MV-4-11 (cell line): Measurements from ENCODE around the gene PRPF38A.
"Not testable (repeated sequence)": the region's sequence is repeated elsewhere in the genome, so short reads cannot be mapped to it uniquely, and the experiment has no call there.

Experiments
- DNase-seq: peaks from one replicate; lab custom pipeline; 2025; lab: John Stamatoyannopoulos, UW

The PRPF38A gene, protein sequence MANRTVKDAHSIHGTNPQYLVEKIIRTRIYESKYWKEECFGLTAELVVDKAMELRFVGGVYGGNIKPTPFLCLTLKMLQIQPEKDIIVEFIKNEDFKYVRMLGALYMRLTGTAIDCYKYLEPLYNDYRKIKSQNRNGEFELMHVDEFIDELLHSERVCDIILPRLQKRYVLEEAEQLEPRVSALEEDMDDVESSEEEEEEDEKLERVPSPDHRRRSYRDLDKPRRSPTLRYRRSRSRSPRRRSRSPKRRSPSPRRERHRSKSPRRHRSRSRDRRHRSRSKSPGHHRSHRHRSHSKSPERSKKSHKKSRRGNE

DNA sequence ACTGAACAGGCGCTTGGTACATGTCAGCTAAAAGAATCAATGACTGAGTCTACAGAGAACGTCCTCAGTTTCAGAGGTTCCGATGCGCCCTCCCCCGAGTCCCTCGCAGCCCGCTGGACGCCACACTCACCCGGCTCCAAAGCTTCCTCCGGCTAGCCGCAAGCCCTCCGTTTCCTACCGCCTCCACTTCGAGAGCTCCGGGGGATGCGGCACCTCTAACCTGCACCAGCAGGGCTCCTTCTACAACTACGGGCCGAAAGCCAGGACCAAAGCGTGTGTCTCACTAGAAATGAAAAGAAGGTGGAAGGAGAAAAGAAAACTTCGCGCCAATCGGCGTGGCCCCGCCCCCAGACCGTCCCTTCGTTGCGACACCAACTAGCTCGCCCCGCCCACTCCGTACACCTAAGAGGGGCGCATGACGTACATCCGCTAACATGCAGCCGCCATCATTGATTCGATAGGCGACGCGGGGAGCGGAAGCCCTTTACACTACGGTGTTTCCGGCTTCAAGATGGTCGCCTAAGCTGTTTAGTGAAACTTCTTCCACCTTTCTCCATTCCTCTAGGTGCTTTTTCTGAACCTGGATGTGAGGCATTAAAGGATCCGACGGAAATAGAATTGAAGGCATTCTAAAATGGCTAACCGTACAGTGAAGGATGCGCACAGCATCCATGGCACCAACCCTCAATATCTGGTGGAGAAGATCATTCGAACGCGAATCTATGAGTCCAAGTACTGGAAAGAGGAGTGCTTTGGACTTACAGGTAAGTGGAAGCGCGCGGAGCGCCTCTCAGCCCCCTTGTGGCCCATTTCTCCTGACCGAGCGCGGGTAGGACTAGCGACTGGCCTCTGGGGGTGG is at the start of gene PRPF38A, which contains the start of gene ORC1:
Gene PRPF38A, plus strand, starts transcription at position 487 of the 859 bp plus-strand sequence. Its CDS starts 148 bp downstream, at position 635.
Gene ORC1, minus strand, starts transcription at position 308 of the 859 bp plus-strand sequence. CDS start 2,200 bp downstream, outside the sequence.
- DNase-seq = peak; percentile 96

DNA sequence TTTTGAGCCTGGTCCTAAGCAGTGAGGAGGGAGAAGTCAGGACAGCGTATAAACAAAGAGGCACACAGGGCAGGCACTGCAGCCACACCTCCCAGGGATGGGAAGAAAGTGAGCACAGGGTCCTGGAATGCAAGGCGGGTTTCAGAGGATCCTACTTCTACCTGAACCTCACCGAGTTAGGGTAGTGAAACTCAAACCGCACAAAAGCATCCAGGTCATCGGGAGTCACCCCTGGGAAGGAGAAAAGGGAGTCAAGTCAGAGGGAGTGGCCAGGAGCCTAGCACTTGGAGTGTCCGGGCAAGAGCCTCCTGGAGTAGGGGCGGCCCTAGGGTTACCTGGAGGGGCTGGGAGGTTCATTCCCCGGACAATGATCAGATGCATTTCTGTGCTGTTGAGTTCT is 49.0 kb upstream of the PRPF38A start:
- DNase-seq = no peak

DNA sequence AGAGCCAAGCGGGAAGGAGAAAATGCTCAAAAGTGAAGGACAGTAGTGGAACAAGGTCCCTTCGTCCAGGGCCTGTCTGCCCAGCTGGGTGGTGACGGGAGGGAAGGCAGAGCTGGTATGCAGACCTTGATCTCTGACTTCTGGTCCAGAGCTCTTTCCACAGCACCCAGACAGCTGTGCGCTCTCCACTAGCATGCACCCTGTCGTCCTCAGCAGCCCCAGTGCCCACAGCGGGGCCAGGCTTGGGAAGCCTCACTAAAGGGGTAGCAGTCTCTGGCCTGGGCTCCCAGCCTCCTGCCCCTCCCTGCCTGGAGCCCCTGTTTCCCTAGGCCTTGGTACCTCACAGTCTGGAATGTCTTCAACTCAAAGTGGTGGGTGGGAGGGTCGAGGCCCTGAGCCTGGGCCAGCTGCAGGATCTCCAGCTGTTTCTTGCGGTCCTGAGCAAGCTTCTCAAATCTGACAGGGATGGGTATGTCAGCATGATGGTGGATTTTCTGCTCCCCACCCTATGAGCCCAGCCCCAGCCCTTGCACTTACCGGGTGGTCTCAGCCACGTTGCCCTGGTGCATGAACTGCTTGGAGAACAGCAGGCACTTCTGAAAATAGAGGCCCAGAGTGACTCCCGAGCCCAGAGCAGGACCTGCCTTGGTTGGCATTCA is 48.4 kb upstream of the PRPF38A start:
- no peak for DNase-seq

DNA sequence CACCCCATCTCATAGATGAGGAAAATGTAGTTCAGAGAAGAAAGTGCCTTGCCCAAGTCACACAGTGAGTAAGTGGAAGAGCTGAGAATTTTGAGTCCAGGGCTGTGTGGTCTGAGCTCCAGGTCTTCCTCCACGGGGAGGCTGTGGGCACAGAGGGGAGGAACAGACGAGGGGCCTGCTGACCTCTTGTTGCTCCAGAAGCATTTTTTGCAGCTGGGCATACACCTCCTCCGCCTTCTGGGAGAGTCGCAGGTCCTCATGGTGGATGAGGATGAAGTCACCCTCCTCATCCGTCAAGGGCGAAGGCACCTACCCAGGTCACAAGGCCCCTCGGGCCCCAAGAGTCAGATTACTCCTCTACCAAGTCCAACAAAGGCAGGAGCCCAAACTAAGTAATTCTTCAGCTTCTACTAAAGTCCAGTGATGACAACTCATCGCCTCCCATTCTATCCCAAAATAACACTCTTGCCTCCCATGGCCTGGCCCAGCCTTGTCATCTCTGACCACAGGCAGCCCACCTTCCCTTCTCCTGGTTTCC is 47.5 kb upstream of the PRPF38A start:
- DNase-seq = no peak

DNA sequence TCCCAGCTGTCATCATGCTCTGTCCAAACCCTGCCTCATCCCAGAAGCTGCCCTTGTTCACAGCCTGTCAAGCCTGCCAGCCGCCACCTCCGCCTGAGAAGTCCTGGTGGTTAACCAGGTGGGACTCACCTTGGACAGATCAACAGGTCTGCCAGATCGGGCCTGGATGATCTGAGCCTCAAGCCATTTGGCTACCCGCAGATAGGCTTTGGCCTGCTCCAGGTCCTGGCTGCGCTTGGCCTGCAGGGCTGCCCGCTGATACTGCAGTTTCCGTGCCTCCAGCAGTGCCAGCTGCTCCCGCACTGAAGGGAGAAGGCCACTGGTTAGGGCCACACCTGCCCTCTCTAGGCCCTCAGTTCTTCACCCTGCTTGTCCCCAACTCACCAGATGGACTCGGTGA is 47.0 kb upstream of the PRPF38A start:
- DNase-seq = no peak

DNA sequence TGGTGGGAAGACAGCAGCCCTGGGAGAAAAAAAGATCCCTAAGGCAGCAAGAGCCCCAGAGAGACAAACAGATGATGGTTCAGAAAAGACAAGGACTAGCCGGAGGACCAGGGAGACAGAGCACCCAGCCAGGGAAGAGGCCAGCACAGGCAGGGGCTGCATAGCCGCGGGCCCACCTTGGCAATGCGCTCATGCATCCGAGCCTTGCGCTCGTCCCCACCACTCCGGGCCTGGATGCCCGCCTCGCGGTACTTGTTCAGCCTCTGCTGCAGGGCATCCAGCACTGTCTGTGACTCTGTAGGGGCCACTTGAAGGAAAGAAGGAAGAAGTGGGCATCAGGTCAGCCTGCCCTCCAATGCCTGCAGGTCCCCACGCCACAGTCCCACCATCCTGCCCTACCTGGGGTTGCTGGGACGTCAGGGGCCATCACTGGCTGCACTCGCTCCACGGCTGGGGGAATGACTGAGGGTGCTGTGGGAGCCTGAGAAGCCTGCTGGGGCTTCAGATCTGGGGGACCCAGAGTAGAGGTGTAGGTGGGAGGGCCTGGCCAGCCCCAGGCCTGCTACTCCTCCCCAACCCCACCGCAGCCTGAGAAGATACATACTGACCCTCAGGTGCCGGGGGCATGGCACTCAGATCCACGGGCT is 45.4 kb upstream of the PRPF38A start:
- no peak for DNase-seq

DNA sequence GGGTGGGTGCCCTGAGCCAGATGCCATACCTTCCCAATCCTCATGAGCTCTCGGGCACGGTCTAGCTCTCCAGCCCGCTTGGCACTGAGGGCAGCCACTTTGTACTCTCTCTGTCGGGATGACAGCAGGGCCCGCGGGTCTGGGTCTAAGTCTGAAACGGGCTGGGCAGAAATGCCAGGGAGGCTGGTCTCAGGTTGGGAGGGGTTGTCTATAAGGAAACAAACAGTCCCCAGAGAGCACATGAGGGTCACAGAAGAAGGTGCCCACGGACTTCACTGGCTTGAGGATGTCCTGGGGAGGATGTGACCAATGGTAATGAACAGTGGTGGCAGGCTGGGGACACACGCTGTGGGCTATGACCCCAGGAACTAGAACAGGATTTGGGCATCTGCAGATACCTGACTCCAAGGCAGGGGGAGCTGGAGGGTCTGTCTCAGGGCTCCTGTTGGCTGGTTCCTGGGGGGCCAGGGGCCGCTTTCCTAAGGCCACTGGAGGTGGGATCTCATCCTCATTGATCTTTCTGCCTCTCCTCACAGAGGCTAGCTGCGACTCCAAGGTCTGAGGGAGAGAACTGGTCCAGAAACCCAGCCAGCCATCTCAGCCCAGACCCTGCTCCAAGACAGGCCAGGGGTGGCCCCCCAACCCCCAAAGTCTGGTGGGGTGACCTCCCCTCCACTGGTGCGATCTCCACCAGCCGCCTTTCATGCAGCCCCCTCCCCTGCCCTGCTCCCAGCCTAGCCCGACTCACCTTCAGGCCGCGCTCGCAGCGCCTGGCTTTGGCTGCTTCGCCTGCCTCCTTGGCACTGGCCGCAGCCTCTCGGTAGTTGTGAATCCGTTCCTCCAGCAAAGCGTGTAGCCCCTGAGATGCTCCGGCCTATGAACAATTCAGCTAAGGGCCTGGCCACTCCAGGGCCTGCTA is 44.5 kb upstream of the PRPF38A start:
- DNase-seq = no peak

DNA sequence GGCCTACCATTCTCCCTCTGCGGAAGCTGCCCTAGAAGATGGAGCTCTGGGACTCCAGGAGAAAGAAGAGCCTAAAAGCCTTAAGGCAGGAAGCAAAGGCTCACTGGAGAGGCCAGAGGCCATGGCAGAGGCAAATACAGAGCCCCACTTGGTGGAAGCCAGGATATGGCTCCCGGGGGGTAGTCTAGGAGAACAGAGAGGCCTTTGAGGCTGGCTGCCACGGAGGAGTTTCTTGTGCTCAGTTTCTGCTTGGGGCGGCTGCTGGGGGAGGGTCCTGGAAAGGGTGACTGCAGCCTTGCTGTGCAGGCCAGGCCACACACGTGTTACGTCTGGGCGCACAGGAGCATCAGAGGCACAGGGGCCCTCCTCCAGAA is 43.8 kb upstream of the PRPF38A start:
- DNase-seq = no peak

DNA sequence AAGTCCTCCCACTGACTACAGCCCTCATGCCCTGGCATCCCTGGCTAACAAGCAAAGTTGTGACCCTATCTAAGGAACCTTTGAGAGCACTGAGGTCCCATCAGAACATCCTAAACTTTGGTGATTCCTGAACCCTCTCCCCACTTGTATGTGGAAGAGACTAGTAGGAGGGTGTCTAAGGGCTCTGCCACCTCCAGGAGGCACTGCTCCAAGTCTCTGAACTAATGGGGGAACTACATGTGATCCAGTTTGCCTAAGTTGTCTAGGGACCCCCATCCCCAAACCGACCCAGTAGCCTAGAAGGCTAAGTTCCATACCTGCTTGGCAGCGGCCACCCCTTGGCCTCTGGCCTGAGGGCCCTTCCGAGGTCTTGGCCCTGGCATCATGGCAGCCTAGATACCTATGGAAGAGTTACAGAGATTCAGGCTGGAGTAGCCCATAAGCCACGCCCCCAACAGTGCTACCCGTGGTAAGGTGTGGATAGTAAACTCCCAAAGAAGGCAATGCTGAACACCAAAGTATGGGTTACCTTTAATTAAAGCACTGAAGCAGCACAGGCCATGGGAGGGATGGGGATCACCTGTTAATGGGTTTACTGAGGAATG is 40.1 kb upstream of the PRPF38A start:
- no peak for DNase-seq

DNA sequence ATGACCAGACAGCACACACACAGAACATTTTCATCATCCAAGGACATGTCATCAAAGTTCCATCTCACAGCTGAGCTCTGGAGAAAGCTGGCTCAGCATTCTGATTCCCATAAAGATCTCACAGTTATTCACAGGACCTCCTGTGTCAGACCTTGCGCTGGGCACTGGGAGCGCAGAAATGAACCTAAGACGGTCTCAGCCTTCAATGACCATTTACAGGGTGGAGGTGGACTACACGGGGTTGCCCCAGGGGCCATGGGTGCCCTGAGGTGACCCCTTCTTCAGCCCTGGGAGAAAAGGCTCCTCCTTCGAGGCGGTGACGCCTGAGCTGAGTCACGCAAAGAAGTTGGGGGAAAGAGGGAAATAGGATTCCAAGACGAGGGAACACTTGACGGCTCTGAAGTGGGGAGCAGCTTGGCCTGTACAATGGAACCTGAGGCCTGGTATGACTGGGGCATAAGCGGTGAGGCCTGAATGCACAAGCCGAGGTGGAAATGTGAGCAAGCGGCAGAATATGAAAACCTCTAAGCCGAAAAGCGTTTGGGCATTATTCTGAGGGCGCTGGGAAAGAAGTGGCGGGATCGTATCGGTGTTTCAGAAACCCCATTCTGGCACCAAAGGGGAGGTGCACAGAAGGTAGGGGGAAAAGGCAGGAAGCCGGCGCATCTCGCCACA is 39.2 kb upstream of the PRPF38A start:
- DNase-seq = peak; percentile 38

DNA sequence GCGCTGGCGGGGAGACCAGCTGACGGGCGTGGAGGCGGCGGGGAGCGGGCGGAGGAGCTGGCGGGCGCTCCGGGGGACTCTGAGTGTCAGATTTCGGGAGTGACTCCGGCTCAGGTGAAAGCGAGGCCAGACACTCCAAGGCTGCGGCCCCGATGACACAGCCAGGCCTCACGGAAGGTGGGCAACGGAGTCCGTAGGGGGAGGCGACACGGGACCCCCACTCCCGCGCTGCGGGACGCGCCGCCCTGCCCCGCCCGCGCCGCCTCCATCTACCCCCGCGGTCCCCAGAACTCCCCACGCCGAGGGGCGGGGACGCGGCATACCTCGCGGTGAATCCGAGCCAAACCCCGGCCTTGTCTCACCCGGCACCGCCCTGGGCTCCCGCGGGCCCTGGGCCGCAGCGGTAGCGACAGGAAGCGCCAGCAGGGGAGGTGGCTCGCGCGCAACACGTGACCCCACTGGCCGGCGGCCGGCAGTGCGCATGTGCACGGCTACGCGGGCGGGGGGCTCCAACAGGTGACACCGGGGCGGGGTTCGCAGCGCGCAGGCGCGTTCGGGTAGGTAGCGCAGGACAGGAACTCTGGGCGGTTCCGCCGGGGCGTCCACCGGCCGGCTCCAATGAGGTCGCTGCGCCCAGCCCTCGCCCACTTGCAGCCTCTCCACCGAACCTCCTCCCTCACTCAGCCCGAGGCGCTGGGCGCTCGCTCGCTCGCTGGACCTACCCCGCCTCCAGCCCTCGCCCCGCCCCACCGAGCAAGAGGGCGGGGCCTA is 38.5 kb upstream of the PRPF38A start, which contains the start of gene CC2D1B:
Gene CC2D1B, minus strand, starts transcription at position 460 of the 771 bp plus-strand sequence. CDS start 1,585 bp downstream, outside the sequence.
- DNase-seq = peak; percentile 94

DNA sequence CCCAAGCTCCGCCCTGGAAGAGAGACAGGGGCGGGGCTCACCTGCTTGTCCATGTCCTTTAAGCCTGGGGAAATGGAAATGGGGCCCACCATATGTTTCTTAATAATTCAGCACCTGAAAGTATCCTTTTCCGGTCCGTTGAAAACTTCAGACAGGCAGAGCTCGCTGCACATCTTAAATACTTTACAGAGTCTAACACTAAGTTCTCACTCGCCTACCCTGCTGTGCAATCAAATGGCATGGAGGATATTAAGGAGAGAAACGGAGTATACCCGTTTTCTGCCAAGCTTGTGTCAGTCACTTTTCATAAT is 37.9 kb upstream of the PRPF38A start:
- DNase-seq = no peak

DNA sequence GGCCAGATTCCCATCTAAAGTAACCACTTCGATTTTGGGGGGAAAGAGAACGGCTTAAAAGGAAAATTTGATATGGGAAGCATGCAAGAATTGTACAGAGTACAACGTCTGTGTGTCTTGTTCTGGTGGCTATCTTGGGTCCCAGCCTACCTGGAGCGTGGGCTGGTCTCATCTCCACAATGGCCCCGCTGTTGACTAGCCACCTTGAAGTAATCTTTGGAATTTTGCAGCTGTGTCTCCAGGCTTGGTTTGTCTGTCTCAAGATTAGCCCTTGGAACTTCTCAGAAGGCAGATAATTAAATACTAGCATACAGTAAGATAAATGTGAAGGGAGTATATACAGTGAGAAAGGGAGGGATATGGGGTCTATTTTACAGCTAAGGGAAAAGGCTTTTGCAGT is 37.1 kb upstream of the PRPF38A start:
- DNase-seq = no peak

DNA sequence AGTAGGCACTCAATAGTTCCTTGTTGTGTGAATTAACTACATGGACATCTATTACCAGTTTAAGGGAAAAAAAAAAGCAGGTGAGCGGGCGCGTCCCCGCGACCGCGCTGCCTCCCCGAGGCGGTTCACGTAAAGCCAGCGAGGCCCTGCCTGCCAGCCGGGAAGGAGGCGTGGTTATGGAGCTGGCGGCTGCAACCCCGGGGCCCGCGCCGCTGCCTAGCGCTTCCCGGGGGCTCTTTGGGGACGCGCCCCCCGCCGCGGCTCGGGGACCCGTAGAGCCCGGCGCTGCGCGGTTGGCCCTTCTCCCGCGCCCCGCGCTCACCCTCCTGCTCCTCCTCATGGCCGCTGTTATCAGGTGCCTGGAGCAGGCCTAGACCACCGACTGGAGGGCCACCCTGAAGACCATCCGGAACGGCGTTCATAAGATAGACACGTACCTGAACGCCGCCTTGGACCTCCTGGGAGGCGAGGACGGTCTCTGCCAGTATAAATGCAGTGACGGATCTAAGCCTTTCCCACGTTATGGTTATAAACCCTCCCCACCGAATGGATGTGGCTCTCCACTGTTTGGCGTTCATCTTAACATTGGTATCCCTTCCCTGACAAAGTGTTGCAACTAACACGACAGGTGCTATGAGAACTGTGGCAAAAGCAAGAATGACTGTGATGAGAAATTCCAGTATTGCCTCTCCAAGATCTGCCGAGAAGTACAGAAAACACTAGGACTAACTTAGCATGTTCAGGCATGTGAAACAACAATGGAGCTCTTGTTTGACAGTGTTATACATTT is 35.8 kb upstream of the PRPF38A start:
- peak; percentile 28 for DNase-seq

DNA sequence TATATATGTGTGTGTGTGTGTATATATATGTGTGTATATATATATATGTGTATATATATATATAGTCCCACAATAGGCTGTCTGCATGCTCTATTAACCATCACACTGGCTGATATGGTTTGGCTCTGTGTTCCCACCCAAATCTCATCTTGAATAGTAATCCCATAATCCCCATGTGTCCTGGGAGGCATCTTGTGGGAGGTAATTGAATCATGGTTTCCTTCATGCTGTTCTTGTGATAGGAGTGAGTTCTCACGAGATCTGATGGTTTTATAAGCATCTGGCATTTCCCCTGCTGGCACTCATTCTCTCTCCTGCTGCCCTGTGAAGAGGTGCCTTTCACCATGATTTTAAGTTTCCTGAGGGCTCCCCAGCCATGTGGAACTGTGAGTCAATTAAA is 34.6 kb upstream of the PRPF38A start:
- DNase-seq = not testable (repeated sequence)

DNA sequence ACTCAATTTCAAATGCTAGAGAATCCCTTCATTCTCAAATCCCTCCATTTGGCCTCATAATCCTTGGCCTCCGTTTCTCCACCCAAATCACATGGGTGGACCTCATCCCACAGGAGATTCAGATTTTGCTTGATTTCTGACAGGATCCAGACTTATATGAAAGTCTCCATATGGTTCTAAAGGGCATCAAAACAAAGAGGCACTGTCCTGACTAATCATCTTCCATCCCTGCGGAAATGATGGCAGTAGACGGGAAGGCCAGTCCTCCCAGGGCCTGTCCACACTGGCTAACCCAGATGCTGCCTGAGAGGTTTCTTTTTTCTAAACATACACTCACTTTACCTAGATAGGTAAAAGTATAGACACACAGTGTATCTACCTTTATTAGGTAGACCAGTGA is 19.0 kb upstream of the PRPF38A start:
- DNase-seq = no peak

DNA sequence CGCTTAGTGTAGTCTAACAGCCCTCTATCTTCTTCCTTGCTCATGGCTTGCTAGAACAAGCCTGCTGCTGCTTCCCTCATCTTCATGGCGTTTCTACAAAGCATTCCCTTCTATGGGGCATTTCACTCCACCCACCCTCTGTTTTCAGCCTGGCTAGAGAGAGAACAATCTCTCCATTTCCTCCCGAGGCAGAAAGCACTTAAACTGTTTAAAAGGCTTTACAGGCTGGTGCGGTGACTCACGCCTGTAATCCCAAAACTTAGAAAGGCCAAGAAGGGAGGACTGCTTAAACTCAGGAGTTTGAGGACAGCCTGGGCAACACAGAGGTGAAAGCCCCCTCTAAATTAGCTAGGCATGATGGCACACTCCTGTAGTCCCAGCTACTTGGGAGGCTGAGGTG is 17.9 kb upstream of the PRPF38A start:
- no peak for DNase-seq

DNA sequence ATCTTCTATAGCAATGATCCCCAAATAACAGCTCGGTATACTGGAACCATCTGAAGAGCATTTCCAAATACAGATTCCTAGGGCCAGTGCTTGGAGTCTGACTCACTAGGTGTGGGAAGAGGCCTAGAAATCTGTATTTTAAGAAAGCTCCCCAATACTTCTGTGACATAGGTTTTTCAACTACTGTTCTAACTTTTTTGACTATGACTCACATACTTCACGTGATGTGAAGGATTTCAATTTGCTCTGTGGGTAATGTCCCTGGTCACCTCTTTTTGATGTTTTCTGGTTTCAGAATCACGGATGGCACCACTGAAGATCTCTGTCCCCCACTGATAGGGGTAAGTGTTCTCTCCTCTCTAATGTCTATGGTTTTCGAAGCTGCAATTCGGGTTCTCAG is 11.2 kb upstream of the PRPF38A start:
- no peak for DNase-seq
